NCI-H524 treated with DMSO at 0.1 percent for 48 hours (cell line): ENCODE data around the gene ANHX.

Experiments used
- DNase-seq: peaks from one replicate; lab custom pipeline; 2025; lab: John Stamatoyannopoulos, UW

Gene ANHX

GRCh38 chr12:133202493-133203343 is 33.0 kb downstream of the ANHX start:
- DNase-seq: no peak

GRCh38 chr12:133201888-133202287 is 33.8 kb downstream of the ANHX start:
- DNase-seq: no peak

- DNase-seq: no peak
These were observed 42.8 kb downstream of the ANHX start for GRCh38 chr12:133192847-133193246.

GRCh38 chr12:133190176-133190575 is 45.5 kb downstream of the ANHX start:
- DNase-seq: no peak

GRCh38 chr12:133181238-133181959 is 54.3 kb downstream of the ANHX start, which contains the start of gene ZNF268:
TSS of gene ZNF268 (plus strand) at chr12:133181495. CDS start at chr12:133181998, 503 bp downstream.
- DNase-seq: peak; percentile 46

- DNase-seq: no peak
These were observed 55.0 kb downstream of the ANHX start for GRCh38 chr12:133180669-133181068.

- DNase-seq: no peak
These were observed 60.8 kb downstream of the ANHX start for GRCh38 chr12:133174901-133175300.

- no peak for DNase-seq
These were observed 63.2 kb downstream of the ANHX start for GRCh38 chr12:133172491-133172890.
